Duodenal mucosa (tissue), 2 donors: ENCODE measurements around the gene BEX4.
"Not testable (repeated sequence)": the region's sequence is repeated elsewhere in the genome, so short reads cannot be mapped to it uniquely, and the experiment has no call there.

ENCODE experiments used
- H3K27ac ChIP-seq: one replicate; pipeline ENCODE4 v1.7.0; 2013; ENCODE audit warnings: low read depth, low read length
- H3K27me3 ChIP-seq, 2 donors: one replicate each; pipeline ENCODE4 v1.7.0; 2013; ENCODE audit warnings: low read length in 2 of 2, control low read depth in 1 of 2; ENCODE audit not compliant: insufficient read depth in 2 of 2, control insufficient read depth in 1 of 2
- H3K36me3 ChIP-seq, 2 donors: one replicate each; pipeline ENCODE4 v1.7.0; 2013; ENCODE audit warnings: low read length in 2 of 2, control low read depth in 1 of 2; ENCODE audit not compliant: insufficient read depth in 2 of 2, control insufficient read depth in 1 of 2
- H3K4me1 ChIP-seq, 2 donors: one replicate each; pipeline ENCODE4 v1.7.0; 2013; ENCODE audit warnings: low read length in 2 of 2, control low read depth in 1 of 2; ENCODE audit not compliant: insufficient read depth in 2 of 2, control insufficient read depth in 1 of 2
- H3K4me3 ChIP-seq, 2 donors: one replicate each; pipeline ENCODE4 v1.7.0; 2013; ENCODE audit warnings: low read length in 2 of 2, low read depth in 1 of 2
- H3K9ac ChIP-seq, 2 donors: one replicate each; pipeline ENCODE4 v1.7.0; 2013; ENCODE audit warnings: low read length in 2 of 2, low read depth in 1 of 2
- H3K9me3 ChIP-seq, 2 donors: one replicate each; pipeline ENCODE4 v1.7.0; 2013; ENCODE audit warnings: low read length in 2 of 2, control low read depth in 1 of 2; ENCODE audit not compliant: control insufficient read depth in 1 of 2

The BEX4 gene

GRCh38 chrX:103201041-103201440 is 13.9 kb upstream of the BEX4 start:
- Histone ChIP-seq H3K4me3 (no peak overlapping the region), H3K9ac (no peak overlapping the region), H3K36me3 (no peaks in the 10 kb centered on the region), H3K4me1 (no peaks in the 10 kb centered on the region), H3K27me3 (no peaks in the 10 kb centered on the region), H3K27ac (no peak overlapping the region), H3K9me3 (no peaks in the 10 kb centered on the region)

- no peak overlapping the region for H3K9ac ChIP-seq
- H3K4me1 ChIP-seq: no peaks in the 10 kb centered on the region
- H3K27ac ChIP-seq: no peak overlapping the region
- no peaks in the 10 kb centered on the region for H3K9me3 ChIP-seq
- no peak overlapping the region for H3K4me3 ChIP-seq
- no peaks in the 10 kb centered on the region for H3K36me3 ChIP-seq
- H3K27me3 ChIP-seq: no peaks in the 10 kb centered on the region
Measured at GRCh38 chrX:103210056-103210455, 4.9 kb upstream of the BEX4 start.

GRCh38 chrX:103211012-103211715 is 3.7 kb upstream of the BEX4 start:
- no peaks in the 10 kb centered on the region for H3K9me3 ChIP-seq
- no peak overlapping the region for H3K27ac ChIP-seq
- H3K4me1 ChIP-seq: no peaks in the 10 kb centered on the region
- H3K36me3 ChIP-seq: no peaks in the 10 kb centered on the region
- H3K9ac ChIP-seq: no peak overlapping the region
- H3K4me3 ChIP-seq: no peak overlapping the region
- H3K27me3 ChIP-seq: no peaks in the 10 kb centered on the region

GRCh38 chrX:103212749-103213457 is 2.0 kb upstream of the BEX4 start:
- Histone ChIP-seq H3K27me3 (no peaks in the 10 kb centered on the region), H3K4me3 (no peak overlapping the region), H3K9me3 (no peaks in the 10 kb centered on the region), H3K36me3 (no peaks in the 10 kb centered on the region), H3K9ac (no peak overlapping the region), H3K27ac (no peak overlapping the region), H3K4me1 (no peaks in the 10 kb centered on the region)

- Histone ChIP-seq H3K9me3 (no peaks in the 10 kb centered on the region), H3K9ac (peak overlapping the region; percentile 54), H3K4me3 (peak overlapping the region; percentile 56 to 66), H3K27ac (peak overlapping the region; percentile 50), H3K4me1 (no peaks in the 10 kb centered on the region), H3K27me3 (no peaks in the 10 kb centered on the region), H3K36me3 (no peaks in the 10 kb centered on the region)
Measured at GRCh38 chrX:103215425-103215991, 600 bp downstream of the BEX4 start.

GRCh38 chrX:103220511-103221323 is 5.8 kb downstream of the BEX4 start:
- H3K9me3 ChIP-seq: no peaks in the 10 kb centered on the region
- H3K27me3 ChIP-seq: no peaks in the 10 kb centered on the region
- no peaks in the 10 kb centered on the region for H3K36me3 ChIP-seq
- no peak overlapping the region for H3K4me3 ChIP-seq
- no peak overlapping the region for H3K27ac ChIP-seq
- H3K9ac ChIP-seq: no peak overlapping the region
- no peaks in the 10 kb centered on the region for H3K4me1 ChIP-seq

- H3K4me3 ChIP-seq, H3K27me3 ChIP-seq, H3K27ac ChIP-seq, H3K36me3 ChIP-seq, H3K9me3 ChIP-seq, H3K9ac ChIP-seq, H3K4me1 ChIP-seq: not testable (repeated sequence)
Measured at GRCh38 chrX:103225918-103226317, 11.0 kb downstream of the BEX4 start.

- H3K9me3 ChIP-seq: no peaks in the 10 kb centered on the region
- no peaks in the 10 kb centered on the region for H3K27me3 ChIP-seq
Measured at GRCh38 chrX:103233263-103233662, 18.4 kb downstream of the BEX4 start.

GRCh38 chrX:103234869-103235268 is 20.0 kb downstream of the BEX4 start:
- Histone ChIP-seq H3K4me1 (no peaks in the 10 kb centered on the region), H3K9me3 (no peaks in the 10 kb centered on the region), H3K9ac (no peak overlapping the region), H3K36me3 (no peaks in the 10 kb centered on the region), H3K4me3 (no peak overlapping the region), H3K27ac (no peak overlapping the region), H3K27me3 (no peaks in the 10 kb centered on the region)

More at GRCh38 chrX:103233263-103233662, 18.4 kb downstream of the BEX4 start:
- Histone ChIP-seq H3K9ac (no peak overlapping the region), H3K4me1 (no peaks in the 10 kb centered on the region), H3K36me3 (no peaks in the 10 kb centered on the region), H3K27ac (no peak overlapping the region), H3K4me3 (no peak overlapping the region)

GRCh38 chrX:103235608-103236007 is 20.7 kb downstream of the BEX4 start:
- not testable (repeated sequence) for H3K27ac ChIP-seq, H3K9ac ChIP-seq, H3K36me3 ChIP-seq, H3K4me1 ChIP-seq, H3K4me3 ChIP-seq, H3K27me3 ChIP-seq, H3K9me3 ChIP-seq
